Lower leg skin (tissue), 3 donors: ENCODE results near the gene PCSK5.

ENCODE experiments used
- POLR2A ChIP-seq, 2 donors: fragments of 450-650 bp; IDR thresholded peaks; one replicate each; pipeline ENCODE4 v1.6.1; 2016 to 2017; ENCODE audit warnings: antibody characterized with exemption in 2 of 2, mild to moderate bottlenecking in 1 of 2, moderate library complexity in 1 of 2
- TF ChIP-seq, protein P1 (sequence below), 3 donors: fragments of 450-650 bp; IDR thresholded peaks; one replicate each; pipeline ENCODE4 v1.5.1; 2016; ENCODE audit warnings: antibody characterized with exemption in 3 of 3, mild to moderate bottlenecking in 3 of 3, moderate library complexity in 2 of 3

DNA sequence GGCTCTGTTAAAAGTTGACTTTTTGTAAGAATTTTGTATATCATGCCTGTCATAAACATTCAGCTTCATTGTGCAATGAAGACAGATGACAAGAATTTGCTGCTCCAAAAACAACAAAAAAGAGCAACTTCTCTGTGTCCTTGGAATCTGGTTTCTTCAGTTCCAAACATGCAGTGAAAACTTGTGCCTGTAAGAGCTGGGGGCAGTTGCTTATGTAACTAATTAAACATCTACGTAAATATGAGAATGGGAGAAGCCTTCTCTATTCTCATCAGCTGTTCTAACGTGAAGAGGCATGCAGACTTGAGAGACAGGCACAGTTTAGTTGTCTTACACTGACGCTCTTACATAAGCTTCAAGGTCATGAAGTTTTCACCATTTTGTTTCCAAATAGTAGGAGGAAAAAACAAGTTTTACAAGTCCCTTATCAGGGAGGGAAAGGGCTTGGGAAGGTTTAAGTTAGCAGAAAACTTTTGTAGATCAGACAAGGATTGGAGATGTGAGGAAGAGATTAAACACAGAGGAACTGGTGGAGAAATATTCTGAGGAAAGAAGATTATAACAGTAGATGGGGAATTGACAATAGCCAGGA, 333.4 kb downstream of the PCSK5 start:
- TF ChIP-seq, protein P1, sequence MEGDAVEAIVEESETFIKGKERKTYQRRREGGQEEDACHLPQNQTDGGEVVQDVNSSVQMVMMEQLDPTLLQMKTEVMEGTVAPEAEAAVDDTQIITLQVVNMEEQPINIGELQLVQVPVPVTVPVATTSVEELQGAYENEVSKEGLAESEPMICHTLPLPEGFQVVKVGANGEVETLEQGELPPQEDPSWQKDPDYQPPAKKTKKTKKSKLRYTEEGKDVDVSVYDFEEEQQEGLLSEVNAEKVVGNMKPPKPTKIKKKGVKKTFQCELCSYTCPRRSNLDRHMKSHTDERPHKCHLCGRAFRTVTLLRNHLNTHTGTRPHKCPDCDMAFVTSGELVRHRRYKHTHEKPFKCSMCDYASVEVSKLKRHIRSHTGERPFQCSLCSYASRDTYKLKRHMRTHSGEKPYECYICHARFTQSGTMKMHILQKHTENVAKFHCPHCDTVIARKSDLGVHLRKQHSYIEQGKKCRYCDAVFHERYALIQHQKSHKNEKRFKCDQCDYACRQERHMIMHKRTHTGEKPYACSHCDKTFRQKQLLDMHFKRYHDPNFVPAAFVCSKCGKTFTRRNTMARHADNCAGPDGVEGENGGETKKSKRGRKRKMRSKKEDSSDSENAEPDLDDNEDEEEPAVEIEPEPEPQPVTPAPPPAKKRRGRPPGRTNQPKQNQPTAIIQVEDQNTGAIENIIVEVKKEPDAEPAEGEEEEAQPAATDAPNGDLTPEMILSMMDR (IDR thresholded peaks at IDR 0.05) = no peak
- TF ChIP-seq POLR2A (IDR thresholded peaks at IDR 0.05) = no peak
